ENCODE results near the gene COTL1.

GRCh38 chr16:84647828-84648594 lies 30.1 kb upstream of the COTL1 start, which contains the start of gene KLHL36:
- TF ChIP-seq GATA2 (CRISPR knock-in tag; IDR thresholded peaks at IDR 0.05): no peak
- TF ChIP-seq POLR2AphosphoS5 (IDR thresholded peaks at IDR 0.05; ENCODE audit: low read depth, low read length): no peak
- TF ChIP-seq SIN3A (IDR thresholded peaks at IDR 0.05; ENCODE audit: borderline replicate concordance, low read depth, low read length): no peak
- no peak for TF ChIP-seq GABPA (IDR thresholded peaks at IDR 0.05; ENCODE audit: low read depth)
- no peak for TF ChIP-seq TAF1 (IDR thresholded peaks at IDR 0.05; ENCODE audit: borderline replicate concordance, low read depth, low read length)

All from SK-N-SH (cell line).